SK-N-SH treated with all-trans-retinoic acid at 6 μM for 48 hours (cell line): ENCODE data around the gene CHAF1A.

Source experiments
- ATAC-seq: fragments of 200-7000 bp; cut with Tn5 transposase; 3 replicates; pipeline ENCODE4 v1.9.1; 2020; ENCODE audit warnings: mild to moderate bottlenecking, moderate library complexity
- BACH2 ChIP-seq: fragments of 250-450 bp; sonication (Bioruptor Pico); IDR thresholded peaks from 2 replicates; pipeline ENCODE4 v1.9.0; 2021; ENCODE audit warnings: mild to moderate bottlenecking, borderline replicate concordance
- CREB5 ChIP-seq: fragments of 250-450 bp; sonication (Bioruptor Pico); IDR thresholded peaks from 2 replicates; pipeline ENCODE4 v1.5.1; 2020; ENCODE audit warnings: low read depth, mild to moderate bottlenecking, moderate library complexity
- CSDC2 ChIP-seq: fragments of 250-450 bp; sonication (Bioruptor Pico); IDR thresholded peaks from 2 replicates; pipeline ENCODE4 v1.5.0; 2020; ENCODE audit warnings: mild to moderate bottlenecking, moderate library complexity
- CSRNP3 ChIP-seq: fragments of 250-450 bp; sonication (Bioruptor Pico); IDR thresholded peaks from 2 replicates; pipeline ENCODE4 v1.5.1; 2021; ENCODE audit warnings: mild to moderate bottlenecking, moderate library complexity
- ESRRG ChIP-seq: fragments of 250-450 bp; sonication (Bioruptor Pico); IDR thresholded peaks from 2 replicates; pipeline ENCODE4 v1.6.1; 2021; ENCODE audit warnings: mild to moderate bottlenecking
- ISL1 ChIP-seq: fragments of 250-450 bp; sonication (Bioruptor Pico); IDR thresholded peaks from 2 replicates; pipeline ENCODE4 v2.1.2; 2022; ENCODE audit warnings: mild to moderate bottlenecking, moderate library complexity
- OSR1 ChIP-seq: fragments of 250-450 bp; sonication (Bioruptor Pico); IDR thresholded peaks from 2 replicates; pipeline ENCODE4 v1.8.0; 2022; ENCODE audit warnings: moderate library complexity, mild to moderate bottlenecking, inconsistent platforms
- PATZ1 ChIP-seq: fragments of 250-450 bp; sonication (Bioruptor Pico); IDR thresholded peaks from 2 replicates; pipeline ENCODE4 v1.8.0; 2020; ENCODE audit warnings: mild to moderate bottlenecking, moderate library complexity, borderline replicate concordance
- POU6F1 ChIP-seq: fragments of 250-450 bp; sonication (Bioruptor Pico); IDR thresholded peaks from 2 replicates; pipeline ENCODE4 v1.8.0; 2021; ENCODE audit warnings: low read depth, mild to moderate bottlenecking, moderate library complexity, borderline replicate concordance
- PPARA ChIP-seq: fragments of 250-450 bp; sonication (Bioruptor Pico); IDR thresholded peaks from 2 replicates; pipeline ENCODE4 v1.5.0; 2020; ENCODE audit warnings: mild to moderate bottlenecking, borderline replicate concordance
- RARB ChIP-seq: fragments of 250-450 bp; sonication (Bioruptor Pico); IDR thresholded peaks from 2 replicates; pipeline ENCODE4 v1.8.0; 2021; ENCODE audit warnings: mild to moderate bottlenecking, moderate library complexity
- SNAI2 ChIP-seq: fragments of 250-450 bp; sonication (Bioruptor Pico); IDR thresholded peaks from 2 replicates; pipeline ENCODE4 v1.5.0; 2020; ENCODE audit warnings: mild to moderate bottlenecking, moderate library complexity
- TCF4 ChIP-seq: fragments of 250-450 bp; sonication (Bioruptor Pico); IDR thresholded peaks from 2 replicates; pipeline ENCODE4 v1.8.0; 2021; ENCODE audit warnings: mild to moderate bottlenecking, moderate library complexity, borderline replicate concordance
- TSHZ2 ChIP-seq: fragments of 250-450 bp; sonication (Bioruptor Pico); IDR thresholded peaks from 2 replicates; pipeline ENCODE4 v1.5.0; 2020; ENCODE audit warnings: mild to moderate bottlenecking, moderate library complexity
- ZC3H10 ChIP-seq: fragments of 250-450 bp; sonication (Bioruptor Pico); IDR thresholded peaks from 2 replicates; pipeline ENCODE4 v1.5.1; 2021; ENCODE audit warnings: mild to moderate bottlenecking, moderate library complexity
- ZFP3 ChIP-seq: fragments of 250-450 bp; sonication (Bioruptor Pico); IDR thresholded peaks from 2 replicates; pipeline ENCODE4 v1.5.0; 2020; ENCODE audit warnings: mild to moderate bottlenecking, moderate library complexity
- ZFP30 ChIP-seq: fragments of 450-650 bp; formaldehyde crosslinking; IDR thresholded peaks from 2 replicates; pipeline ENCODE4 v1.5.0; 2022; ENCODE audit warnings: mild to moderate bottlenecking, moderate library complexity
- ZNF565 ChIP-seq: fragments of 450-650 bp; formaldehyde crosslinking; conservative IDR thresholded peaks from 2 replicates; pipeline ENCODE4 v1.5.0; 2020; ENCODE audit warnings: low read depth, mild to moderate bottlenecking, moderate library complexity
- ZNF70 ChIP-seq: fragments of 450-650 bp; formaldehyde crosslinking; IDR thresholded peaks from 2 replicates; pipeline ENCODE4 v1.5.0; 2020; ENCODE audit warnings: mild to moderate bottlenecking, moderate library complexity
- ZNF8 ChIP-seq: fragments of 450-650 bp; formaldehyde crosslinking; IDR thresholded peaks from 2 replicates; pipeline ENCODE4 v1.5.0; 2020; ENCODE audit warnings: mild to moderate bottlenecking, moderate library complexity

CHAF1A gene

GRCh38 chr19:4472174-4472974, 69.9 kb downstream of the CHAF1A start, which contains the start of gene HDGFL2:
TSS of gene HDGFL2 (plus strand) at chr19:4472297. CDS start at chr19:4472351, 54 bp downstream.
- no peak for ATAC-seq
- TF ChIP-seq ZNF565 (no peak), ZC3H10 (no peak), TCF4 (no peak), ZNF70 (CRISPR knock-in tag) (no peak), TSHZ2 (CRISPR knock-in tag) (no peak), PPARA (CRISPR knock-in tag) (no peak), CSDC2 (CRISPR knock-in tag) (no peak)

- no peak for ATAC-seq
- TF ChIP-seq CSRNP3 (CRISPR knock-in tag), result no peak
- TF ChIP-seq ESRRG (CRISPR knock-in tag), result no peak
- TF ChIP-seq POU6F1 (CRISPR knock-in tag), result no peak
- TF ChIP-seq CSDC2 (CRISPR knock-in tag), result no peak
- no peak for TF ChIP-seq ZNF8 (CRISPR knock-in tag)
- no peak for TF ChIP-seq SNAI2 (CRISPR knock-in tag)
- no peak for TF ChIP-seq ZFP30 (CRISPR knock-in tag)
- TF ChIP-seq ZFP3, result no peak
- no peak for TF ChIP-seq CREB5 (CRISPR knock-in tag)
- no peak for TF ChIP-seq PATZ1 (CRISPR knock-in tag)
- TF ChIP-seq ZNF70 (CRISPR knock-in tag), result no peak
- TF ChIP-seq TSHZ2 (CRISPR knock-in tag), result no peak
- no peak for TF ChIP-seq ISL1
- no peak for TF ChIP-seq ZNF565
- no peak for TF ChIP-seq RARB
- TF ChIP-seq BACH2, result no peak
- no peak for TF ChIP-seq OSR1
Measured at GRCh38 chr19:4473011-4473762, 70.7 kb downstream of the CHAF1A start.
